ENCODE measurements around the gene TGFB1I1.
A peak's percentile ranks its signal among the peaks of the same experiment; 100 is the strongest.

The TGFB1I1 gene

DNA sequence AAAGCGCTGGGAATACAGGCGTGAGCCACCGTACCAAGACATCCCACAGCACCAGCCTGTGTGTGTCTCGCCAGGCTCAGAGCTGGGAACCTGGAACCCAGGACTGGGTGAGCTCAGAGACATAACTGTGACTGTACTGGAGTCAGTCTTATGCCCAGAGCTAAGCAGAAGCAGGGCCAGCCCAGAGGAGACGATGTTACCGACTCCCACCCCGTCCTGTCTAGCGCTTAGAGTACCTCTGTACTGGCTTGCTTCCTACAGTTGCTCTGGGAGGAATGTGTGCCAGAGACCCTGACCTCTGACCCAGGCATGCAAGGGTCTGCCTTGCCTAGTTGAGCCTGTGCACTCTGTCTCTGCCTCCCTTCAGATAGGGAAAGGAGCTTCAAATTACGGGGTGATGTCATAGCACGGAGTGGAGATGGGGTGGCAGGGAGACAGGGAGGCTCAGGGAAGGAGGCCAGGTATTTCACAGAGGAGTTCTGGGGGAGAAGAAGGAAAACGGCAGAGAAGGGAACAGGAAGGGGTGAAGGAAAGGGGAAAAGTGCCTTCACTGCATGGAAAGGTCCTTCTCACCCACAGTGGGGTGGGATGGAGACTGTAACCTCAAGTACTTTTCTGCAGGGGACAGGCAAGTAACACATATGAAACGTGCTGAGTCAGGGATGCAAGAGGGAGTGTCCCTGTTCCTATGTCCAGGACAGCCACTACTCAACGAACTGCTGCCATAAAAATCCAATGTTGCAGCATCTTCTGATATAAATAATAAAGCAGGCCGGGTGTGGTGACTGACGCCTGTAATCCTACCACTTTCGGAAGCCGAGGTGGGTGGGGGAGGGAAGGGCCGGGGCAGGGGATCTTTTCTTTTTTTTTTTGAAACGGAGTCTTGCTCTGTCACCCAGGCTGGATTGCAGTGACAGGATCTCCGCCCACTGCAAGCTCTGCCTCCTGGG, 18.4 kb upstream of the TGFB1I1 start:
- DNase-seq, result peak in 1 of 2 donors; percentile 65

DNA sequence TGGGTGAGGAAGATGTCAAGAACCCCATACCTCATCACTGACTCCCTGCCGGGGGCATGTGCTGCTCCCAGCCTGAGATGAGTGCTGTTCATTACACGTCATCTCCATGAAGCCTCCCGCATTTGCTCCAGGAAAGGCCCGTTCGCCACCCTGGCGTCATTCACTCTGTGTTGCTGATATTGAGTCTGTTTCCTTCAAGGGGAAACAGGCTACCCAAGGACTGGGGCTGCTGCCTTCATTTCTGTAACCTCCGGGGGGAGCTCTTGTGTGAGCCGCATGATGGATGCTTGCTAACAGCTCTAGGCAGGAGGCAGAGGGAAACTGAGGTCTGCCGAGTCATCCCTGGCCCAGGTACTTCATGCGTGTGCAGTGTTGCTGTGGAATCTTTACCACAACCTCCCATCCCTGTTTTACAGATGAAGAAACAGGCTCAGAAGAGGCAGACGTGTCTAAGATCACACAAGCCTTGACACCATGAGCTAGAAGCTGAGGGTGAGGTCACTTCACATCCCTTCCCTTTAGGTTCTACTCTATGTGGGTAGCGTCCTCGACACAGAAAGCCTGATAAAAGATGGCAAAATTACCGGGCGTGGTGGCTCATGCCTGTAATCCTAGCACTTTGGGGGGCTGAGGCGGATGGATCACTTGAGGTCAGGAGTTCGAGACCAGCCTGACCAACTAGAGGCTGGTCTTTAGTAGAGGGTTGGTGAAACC, 16.2 kb upstream of the TGFB1I1 start:
- peak in 1 of 2 donors; percentile 34 for DNase-seq

DNA sequence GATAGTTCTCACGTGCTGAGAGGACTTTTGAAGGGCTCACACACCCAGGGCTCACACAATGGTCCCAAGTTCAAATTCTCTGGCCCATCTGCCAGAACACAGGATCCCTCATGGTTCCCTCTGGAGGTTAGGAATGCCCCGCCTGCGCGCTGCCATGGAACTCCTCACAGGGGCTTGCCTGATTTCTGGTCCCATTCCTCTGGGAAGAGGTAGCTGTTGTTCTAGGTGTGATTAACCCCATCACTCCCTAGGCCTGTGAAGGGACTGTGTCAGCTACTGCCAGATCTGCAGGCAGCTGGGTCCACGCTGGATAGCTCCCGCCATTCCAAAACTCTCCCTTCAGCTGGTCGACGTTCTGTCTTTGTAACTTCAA, 15.0 kb upstream of the TGFB1I1 start:
- no peak for DNase-seq

DNA sequence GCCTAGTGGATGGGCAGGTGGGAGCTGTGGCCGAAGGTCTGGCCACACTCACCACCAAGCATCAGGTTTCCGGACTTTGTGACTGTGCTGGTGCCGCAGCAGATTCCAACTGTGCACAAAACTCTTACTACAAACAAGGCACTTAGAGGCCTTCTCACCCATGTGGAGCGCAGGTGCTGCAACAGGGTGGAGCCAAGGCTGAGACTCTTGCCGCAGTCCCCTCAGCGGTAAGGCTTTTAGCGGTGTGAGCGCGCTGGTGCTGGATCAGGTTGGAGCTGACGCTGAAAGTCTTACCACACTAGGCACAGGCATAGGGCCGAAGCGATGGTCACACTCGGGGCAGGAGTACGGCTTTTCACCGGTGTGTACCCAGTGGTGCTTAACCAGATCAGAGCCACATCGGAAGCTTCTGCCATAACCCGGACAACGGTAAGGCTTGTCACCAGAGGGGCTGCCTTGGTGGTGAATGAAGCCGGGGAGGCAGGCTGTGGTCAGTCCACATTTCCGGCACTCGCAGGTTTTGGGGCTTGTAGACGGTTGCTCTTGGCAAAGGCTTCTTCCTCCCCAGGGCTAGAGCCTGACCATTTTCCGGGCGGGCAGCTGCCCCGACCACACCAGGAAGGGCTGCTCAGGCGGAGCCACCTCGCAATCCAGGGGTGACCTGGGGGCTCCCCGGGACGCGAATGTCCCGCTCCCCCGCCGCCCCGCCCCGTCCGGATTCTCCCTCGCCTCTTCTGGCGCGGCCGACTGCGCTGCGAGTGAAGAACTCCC, 13.7 kb upstream of the TGFB1I1 start:
- peak; percentile 57 to 65 for DNase-seq

DNA sequence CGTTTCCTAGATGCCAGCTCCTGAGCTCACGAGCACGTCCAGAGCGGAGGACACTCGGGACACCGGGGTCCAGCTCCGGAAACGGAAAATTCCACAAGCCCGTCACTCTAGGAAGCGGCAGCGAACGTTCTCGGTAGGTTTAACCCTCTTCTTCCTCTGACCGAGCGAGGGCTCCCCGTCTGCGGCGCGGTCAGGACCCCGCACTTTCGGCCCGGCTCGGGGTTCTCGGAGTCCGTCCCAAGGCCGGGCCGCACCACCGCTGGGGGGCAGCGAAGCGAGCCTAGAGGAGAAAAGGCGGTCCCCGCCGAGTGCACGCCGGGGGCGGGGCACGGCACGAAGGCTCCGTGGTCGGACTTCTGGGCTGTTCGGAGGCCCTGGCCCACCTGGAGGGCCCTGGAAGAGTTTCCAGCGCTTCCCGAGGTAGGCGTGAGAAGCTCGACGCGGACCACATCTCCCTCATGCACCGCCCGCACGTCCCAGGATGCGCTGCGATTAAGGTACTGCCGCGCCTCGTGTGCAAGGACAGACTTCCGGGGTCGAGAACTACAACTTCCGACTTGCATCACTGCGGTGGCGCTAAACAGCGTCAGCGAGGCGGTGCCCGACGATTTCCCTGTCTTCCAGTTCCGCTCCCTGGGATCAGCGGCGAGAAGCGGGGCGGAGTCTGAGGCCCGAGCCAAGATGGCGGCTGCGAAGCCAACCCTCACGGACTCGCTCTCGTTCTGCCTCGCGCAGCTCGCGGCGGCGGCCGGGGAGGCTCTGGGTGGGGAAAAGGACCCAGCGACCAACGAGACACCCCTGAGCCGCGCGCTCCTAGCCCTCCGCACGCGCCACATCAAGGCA, 12.9 kb upstream of the TGFB1I1 start, which contains the start of gene ARMC5:
Gene ARMC5 (plus strand): TSS at position 658 of the 843 bp plus-strand sequence. CDS start 24 bp downstream, at position 682.
- peak; percentile 97 to 98 for DNase-seq

DNA sequence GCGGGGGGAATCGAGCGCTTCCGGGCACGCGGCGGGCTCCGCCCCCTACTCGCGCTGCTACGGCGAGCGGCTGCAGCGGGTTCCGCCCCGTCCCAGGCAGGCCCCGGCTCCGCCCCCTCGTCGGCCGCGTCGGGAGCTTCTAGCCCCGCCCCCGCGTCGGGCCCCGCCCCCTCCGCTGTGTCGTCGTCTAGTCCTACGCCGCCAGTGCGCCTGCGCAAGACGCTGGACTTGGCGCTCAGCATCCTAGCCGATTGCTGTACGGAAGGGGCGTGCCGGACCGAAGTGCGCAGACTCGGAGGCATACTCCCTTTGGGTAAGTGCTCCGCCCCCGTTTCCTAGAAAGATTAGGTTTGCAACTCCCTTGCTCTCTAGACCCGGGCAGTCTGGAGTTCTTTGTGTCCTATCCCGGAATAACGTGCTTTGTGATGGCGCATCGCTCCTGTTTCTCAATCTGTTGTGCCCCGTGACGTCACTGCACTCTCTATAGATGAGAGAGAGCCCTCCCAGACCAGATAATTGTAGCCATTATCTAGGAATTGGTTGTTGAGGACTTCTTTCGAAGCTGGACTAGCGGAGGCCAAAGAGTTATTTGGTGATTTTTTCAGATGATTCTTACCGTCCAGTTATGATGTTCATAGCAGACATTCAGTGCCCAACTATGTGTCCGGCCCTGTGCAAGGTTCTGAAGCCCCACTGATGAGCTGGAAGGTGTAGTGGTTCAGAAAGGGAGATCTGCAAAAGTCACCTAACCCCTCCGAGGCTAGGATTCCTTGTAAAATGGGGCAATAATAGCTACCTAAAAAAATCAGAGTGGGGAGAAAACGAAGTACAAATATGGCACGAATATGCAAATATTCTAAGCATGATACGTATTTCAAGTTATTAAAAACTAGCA, 12.0 kb upstream of the TGFB1I1 start:
- peak; percentile 100 for DNase-seq

DNA sequence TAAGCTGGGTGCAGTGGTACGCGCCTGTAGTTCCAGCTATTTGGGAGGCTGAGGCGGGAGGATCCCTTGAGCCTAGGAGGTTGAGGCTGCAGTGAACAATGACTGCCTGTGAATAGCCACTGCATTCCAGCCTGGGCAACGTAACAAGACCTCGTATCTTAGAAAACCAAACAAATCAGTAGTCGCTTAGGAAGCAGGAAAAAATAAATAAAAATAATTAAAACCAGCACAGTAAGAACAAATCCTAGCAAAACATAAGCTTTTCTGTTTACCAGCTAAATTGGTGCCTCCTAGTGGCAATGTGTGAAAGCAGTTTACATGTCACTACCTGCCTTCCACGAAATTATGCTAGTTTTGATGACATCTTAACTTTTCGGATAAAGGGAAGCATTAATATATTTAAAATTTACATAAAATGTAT, 11.4 kb upstream of the TGFB1I1 start:
- DNase-seq, result peak in 1 of 2 donors; percentile 68

DNA sequence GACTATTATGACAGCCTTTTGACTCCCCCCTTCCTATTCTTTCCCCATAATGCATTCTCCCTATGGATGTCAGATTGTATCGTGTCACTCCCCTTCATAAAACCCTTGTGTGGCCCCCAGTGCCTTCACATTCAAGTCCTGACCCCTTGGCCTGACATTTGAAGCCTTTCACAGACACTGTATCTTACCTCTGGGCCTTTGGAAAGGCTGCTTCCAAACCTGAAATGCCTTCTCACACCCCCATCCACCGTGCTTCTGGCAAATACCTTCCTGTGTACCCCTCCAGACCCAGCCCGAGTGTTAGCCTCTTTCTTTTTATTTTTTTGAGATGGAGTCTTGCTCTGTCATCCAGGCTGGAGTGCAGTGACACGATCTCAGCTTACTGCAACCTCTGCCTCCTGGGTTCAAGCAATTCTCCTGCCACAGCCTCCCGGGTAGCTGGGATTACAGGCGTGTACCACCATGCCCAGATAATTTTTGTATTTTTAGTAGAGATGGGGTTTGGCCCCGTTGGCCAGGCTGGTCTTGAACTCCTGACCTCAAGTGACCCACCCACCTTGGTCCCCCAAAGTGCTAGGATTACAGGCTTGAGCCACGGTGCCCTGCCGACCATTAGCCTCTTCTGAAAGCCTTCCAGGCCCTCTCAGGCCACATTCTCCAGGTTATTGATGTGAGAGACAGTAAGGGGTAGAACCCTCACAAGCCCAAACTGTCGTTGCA, 10.6 kb upstream of the TGFB1I1 start:
- no peak for DNase-seq

DNA sequence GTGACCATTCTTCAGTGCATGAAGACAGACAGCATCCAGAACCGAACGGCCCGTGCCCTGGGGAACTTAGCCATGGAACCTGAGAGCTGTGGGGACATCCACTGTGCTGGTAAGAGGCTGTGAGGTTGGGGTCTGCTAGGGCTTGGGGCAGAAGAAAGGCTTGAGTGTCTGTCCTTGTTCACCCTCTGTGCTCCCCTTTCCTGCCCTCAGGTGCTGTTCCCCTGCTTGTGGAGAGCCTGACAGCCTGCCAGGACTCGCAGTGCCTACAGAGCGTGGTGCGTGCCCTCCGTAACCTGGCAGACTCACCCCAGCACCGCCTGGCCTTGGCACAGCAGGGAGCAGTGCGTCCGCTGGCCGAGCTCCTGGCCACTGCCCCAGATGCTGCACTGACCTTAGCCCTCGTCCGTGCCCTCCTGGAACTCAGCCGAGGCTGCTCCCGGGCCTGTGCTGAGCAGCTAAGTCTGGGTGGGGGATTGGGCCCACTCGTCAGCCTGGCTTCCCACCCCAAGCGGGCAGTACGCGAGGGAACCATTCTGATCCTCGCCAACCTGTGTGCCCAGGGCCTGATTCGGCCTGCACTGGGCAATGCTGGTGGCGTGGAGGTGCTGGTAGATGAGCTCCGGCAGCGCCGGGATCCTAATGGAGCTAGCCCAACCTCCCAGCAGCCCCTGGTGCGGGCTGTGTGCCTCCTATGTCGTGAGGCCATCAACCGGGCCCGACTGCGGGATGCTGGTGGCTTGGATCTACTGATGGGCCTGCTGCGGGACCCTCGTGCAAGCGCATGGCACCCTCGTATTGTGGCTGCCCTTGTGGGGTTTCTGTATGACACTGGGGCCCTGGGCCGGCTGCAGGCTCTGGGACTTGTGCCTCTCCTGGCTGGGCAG, 9.8 kb upstream of the TGFB1I1 start:
- DNase-seq, result no peak

DNA sequence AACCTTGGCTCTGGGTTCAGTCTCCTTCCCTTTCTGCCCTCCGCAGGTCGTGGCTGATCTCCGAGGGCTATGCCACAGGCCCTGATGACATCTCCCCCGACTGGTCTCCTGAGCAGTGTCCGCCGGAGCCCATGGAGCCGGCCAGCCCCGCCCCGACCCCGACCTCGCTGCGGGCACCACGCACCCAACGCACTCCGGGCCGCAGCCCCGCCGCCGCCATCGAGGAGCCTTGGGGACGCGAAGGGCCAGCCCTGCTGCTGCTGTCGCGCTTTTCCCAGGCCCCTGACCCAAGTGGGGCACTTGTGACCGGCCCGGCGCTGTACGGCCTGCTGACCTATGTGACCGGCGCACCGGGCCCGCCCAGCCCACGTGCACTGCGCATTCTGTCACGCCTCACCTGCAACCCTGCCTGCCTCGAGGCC, 7.6 kb upstream of the TGFB1I1 start:
- DNase-seq, result no peak

DNA sequence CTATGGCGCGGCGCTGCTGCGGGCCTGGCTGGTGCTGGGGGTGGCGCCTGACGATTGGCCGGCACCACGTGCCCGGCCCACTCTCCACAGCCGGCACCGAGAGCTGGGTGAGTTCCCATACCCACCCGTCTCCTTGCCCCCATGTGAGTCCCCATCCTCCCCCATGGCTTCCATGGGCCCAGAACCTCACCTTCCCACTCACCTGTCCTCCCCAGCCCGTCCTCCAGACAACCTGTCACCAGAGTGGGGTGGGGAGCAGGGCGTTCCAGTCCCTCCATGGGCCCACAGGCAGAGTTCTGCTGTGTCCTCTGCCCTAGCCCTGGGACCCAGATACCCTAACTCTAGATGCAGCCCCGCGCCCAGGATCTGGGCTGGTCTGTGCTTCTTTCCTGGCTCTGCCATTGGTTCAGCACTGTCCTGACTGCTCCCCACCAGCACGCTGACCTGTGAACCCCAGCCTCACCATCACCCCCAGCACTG, 7.1 kb upstream of the TGFB1I1 start:
- no peak for DNase-seq

DNA sequence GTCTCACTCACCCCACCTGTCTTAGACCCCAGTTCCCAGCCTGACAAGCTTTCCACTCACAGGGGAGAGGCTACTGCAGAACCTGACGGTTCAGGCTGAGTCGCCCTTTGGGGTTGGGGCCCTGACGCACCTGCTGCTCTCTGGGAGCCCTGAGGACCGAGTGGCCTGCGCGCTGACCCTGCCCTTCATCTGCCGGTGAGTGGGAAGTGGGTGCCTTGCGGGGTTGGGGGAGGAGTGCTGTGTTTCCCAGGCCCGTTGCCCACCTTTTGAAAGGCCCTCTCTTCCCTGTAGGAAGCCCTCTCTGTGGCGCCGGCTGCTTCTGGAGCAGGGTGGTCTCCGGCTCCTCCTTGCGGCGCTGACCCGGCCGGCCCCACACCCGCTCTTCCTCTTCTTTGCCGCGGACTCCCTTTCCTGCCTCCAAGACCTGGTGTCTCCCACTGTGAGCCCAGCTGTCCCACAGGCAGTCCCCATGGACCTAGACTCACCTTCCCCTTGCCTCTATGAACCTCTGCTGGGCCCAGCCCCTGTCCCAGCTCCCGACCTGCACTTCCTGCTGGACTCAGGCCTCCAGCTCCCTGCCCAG, 6.1 kb upstream of the TGFB1I1 start:
- no peak for DNase-seq

DNA sequence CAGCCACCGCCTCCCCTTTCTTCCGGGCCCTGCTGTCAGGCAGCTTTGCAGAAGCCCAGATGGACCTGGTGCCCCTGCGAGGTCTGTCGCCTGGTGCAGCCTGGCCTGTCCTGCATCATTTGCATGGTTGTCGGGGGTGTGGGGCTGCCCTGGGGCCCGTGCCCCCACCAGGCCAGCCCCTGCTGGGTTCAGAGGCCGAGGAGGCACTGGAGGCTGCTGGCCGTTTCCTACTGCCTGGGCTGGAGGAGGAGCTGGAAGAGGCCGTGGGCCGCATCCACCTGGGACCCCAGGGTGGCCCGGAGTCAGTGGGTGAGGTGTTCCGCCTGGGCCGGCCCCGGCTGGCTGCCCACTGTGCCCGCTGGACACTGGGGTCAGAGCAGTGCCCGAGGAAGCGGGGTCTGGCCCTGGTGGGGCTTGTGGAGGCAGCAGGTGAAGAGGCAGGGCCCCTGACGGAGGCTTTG, 5.5 kb upstream of the TGFB1I1 start:
- DNase-seq, result no peak

DNA sequence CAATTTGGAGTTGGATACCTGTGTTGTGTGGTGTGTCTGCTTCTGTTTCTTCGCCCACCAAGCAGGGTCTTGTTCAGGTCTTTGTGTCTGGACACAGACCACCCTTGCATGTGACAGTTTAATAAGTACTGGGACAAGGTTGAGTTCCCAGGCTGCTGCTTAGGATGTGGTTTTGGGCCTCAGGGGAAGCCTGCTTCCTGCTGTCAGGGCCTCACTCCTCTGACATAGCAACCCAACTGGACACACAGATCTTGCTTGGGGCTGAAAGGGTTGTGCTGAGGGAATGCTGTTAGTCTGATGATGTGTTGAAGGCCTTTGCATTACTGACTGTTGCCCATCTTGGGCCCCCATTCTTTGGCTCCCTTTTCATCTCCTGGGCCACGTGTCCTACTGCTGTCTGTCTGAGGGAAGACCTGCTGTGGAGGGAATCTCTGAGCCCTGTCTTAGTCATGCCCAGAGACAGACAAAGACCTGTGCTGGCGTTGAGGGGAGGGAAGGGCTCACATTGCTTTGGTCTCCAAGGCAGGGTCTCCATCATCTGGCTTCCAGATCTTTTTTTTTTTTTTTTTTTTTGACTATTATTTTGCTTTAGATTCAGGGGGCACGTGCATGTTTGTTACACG, 4.7 kb upstream of the TGFB1I1 start:
- peak in 1 of 2 donors; percentile 37 for DNase-seq

DNA sequence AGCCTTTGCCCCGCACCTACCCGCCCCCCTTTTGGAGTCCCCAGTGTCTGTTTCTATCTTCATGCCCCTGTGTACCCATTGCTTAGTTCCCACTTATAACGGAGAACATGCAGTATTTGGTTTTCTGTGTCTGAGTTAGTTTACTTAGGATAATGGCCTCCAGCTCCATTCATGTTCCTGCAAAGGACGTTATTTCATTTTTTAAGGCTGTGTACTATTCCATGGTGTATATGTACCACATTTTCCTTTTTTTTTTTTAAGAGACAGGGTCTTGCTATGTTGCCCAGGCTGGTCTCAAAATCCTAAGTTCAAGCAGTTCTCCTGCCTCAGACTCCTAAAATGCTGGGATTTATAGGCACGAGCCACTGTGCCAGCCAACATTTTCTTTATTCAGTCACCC, 4.1 kb upstream of the TGFB1I1 start:
- no peak for DNase-seq

DNA sequence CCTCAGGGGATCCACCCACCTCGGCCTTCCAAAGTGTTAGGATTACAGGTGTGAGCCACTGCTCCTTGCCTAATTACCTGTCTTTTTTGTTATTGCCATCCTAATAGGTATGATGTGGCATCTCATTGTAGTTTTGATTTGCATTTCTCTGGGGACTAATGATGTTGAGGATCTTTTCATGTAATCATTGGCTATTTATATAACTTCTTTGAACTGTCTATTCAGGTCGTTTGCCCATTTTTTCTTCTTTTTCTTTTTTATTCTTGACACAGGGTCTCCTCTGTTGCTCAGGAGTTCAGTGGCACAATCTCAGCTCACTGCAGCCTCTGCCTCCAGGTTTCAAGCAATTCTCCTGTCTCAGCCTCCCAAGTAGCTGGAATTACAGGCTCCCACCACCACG, 1.3 kb upstream of the TGFB1I1 start:
- DNase-seq, result no peak

DNA sequence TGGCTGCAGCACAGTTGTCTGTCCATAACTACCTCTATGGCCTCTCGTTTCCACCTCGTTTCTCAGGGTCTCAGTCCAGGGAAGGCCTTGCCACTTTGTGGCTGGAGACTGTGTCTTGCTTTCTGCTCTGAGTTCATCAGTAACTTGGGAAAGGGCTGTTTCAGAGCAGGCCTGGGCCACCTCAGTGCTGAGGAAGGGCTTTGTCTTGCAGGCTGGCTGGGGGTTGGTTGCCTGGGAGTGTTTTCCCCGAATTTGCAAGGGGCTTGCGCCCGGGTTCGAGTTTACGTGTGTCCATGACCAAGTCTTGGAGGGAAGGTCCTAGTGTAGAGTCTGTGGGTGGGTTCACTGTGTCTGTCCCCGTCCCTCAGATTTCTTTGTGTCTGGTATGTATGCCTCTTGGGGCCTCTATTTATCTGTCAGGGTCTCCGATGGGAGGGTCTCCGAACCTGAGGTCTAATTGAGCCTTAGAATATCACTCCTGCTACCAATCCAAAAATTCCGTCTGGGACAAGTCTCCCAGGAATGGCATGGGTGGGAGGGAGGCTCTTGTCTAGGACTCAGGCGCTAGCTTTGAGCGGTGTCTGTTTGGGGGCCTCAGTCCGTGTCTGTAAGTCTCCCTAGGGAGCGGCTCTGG, 594 bp upstream of the TGFB1I1 start:
- no peak for DNase-seq
